GM18511 (cell line): ENCODE data around the gene ENDOV.

ENCODE experiments used
- ATAC-seq: cut with Tn5 transposase; IDR thresholded peaks from one replicate; pipeline ENCODE4 v1.9.1; 2021; ENCODE audit warnings: mild to moderate bottlenecking, moderate library complexity; ENCODE audit not compliant: unreplicated experiment

Gene ENDOV

GRCh38 chr17:80414803-80415625, at the start of gene ENDOV:
TSS of gene ENDOV (plus strand) at chr17:80415167. CDS start at chr17:80415195, 28 bp downstream.
- ATAC-seq: peak; percentile 96

DNA sequence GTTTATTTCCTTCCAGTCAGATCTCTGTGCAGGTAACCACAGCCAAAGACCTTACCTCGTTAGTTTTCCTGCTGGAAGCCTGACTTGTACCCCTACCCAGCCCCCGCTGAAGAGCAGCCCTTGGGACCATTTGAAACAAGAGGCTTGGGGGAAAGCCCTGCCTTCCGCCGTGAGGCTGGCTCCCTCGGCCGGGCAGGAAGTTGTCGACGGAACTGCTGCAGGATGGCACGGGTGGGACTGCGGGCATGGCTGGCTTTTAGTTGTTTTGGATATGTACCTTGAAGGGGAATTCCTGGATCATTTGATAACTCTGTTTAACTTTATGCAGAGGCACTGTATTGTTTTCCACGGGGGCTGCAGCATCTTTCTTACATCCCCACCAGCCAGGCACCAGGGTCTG, 49.0 kb upstream of the ENDOV start:
- no peak for ATAC-seq

- no peak for ATAC-seq
These were observed 47.5 kb upstream of the ENDOV start for GRCh38 chr17:80367503-80367902.

- no peak for ATAC-seq
These were observed 43.8 kb upstream of the ENDOV start for GRCh38 chr17:80371196-80371595.

DNA sequence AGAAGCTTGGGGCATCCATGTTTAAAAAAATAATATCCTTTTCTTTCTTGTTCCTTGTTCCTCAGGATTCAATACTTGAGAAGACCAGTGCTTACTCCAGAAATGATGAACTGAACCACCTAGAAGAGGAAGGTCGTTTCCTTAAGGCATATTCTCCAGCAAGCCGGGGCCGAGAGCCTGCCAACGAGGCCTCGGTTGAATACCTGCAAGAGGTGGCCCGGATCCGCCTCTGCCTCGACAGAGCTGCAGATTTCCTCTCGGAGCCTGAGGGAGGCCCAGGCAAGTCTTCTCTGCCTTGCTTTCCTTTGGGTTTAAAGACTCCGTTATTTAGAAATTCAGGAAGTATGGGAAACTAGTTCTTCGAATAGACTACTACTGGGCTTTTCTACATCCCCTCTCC, 42.5 kb upstream of the ENDOV start:
- no peak for ATAC-seq

DNA sequence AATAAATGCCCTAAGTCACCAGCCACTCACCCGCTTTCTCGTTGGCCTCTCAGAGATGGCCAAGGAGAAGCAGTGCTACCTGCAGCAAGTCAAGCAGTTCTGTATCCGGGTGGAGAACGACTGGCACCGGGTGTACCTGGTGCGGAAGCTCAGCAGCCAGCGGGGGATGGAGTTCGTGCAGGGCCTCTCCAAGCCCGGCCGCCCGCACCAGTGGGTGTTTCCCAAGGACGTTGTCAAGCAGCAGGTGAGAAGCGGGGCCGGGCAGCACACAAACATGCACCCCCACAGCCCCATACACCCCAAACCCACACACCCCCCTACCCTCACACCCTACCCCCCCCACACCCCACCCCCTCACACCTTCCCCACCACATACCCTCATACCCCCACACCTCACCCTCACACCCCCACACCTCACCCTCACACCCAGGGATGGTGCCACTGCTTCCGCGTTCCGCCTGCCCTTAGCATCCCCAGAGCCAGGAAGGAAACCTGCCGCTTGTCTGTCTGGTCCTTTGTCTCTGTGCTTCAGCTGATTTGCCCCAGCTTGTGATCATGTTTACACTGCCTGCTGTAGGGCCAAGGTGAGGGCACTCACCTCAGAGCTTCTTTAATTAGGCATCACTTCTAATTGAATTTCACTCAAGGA, 41.9 kb upstream of the ENDOV start:
- no peak for ATAC-seq

GRCh38 chr17:80374039-80374731, 40.8 kb upstream of the ENDOV start:
- ATAC-seq: no peak

DNA sequence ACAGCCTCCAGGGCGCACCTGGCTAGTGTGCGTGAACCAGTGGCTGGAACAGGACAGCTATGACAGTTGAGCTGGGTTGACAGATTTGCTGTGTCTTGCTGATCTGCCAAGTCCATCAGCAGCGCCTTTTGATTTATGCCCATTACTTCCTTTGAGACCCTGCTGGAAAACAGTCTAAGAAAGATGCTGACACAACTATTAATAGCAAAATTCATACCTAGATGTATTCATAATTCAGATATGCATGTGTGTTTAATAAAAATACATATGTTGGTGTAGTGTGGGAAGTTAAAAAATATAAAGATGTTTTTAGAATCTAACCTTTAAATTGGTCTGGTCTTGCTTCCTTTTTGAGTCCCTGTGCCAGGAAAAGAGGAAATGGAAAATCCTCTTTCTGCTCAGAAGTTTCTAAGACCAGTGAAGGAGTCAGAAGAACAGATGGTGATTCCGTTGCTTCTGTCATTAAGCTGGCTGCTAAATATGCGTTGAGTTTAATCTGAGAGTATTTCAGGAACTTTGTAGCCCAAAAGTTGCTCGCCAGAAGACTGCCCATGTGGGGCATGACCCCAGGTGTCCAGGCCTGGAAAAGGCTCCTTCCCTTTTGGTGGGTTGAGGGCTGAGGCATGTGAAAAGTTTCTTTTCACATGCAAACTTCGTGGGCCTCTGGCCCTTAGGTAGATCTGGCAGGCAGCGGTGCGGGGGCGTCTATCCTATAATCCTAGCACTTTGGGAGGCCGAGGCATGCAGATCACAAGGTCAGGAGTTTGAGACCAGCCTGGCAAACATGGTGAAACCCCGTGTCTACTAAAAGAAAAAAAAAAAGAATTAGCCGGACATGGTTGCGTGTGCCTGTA, 40.0 kb upstream of the ENDOV start:
- ATAC-seq: no peak

- no peak for ATAC-seq
These were observed 38.4 kb upstream of the ENDOV start for GRCh38 chr17:80376531-80376930.

DNA sequence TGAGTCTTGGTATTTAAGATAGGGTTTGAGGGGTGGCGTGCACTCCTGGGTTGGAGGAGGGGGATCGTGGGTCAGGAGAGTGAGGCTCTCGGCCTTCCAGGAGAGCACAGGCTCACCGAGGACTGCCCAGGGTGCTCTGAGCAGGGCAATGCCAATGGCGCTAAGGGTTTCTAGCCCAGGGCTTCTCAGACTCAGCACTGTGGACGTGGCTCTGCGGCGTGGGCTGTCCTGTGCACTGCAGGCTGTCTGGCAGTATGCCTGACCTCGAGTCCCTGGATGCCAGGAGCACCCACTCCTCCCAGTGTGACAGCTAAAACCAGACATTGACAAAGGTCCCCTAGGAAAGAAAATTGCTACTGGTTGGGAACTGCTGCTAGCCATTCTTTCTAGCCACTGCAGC, 37.2 kb upstream of the ENDOV start:
- ATAC-seq: no peak

GRCh38 chr17:80379348-80379747, 35.6 kb upstream of the ENDOV start:
- no peak for ATAC-seq

GRCh38 chr17:80380068-80380467, 34.9 kb upstream of the ENDOV start:
- ATAC-seq: no peak

DNA sequence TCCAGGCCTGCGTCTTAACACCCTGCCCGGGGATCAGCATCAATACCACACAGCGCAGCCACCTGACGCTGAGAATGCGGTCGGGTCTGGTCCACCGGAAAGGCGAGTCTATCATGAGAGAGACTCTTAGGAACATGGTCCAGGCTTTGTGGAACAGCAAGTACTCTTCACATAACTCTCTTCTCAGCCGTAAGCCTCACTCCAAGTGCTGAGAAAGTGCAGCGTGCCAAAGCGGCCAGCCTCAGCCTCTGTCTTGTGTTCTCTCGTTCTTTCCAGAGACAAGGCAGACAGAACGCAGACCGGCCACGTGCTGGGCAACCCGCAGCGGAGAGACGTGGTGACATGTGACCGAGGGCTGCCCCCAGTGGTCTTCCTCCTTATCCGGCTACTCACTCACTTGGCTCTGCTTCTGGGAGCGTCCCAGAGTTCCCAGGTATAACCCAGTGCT, 34.4 kb upstream of the ENDOV start:
- ATAC-seq: no peak

- ATAC-seq: no peak
These were observed 33.5 kb upstream of the ENDOV start for GRCh38 chr17:80381416-80381923.

DNA sequence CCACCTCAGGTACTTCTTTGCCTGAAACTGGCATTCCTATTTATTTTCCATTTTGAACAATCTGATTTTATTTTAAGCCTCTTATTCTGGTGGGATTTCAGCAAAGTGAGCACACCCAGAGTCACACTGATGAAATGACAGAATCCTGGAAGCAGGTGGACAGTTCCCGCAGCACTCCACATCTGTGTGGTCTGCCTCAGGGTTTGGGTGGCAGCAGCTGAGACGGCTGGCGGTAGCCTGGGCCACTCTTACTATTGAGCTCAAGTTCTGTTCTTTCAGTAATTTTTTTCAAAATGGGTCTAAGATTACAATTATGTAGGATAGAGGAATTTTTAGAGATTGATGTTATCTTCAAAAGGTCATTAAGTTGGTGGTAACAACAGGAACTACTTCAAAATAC, 32.5 kb upstream of the ENDOV start:
- no peak for ATAC-seq

DNA sequence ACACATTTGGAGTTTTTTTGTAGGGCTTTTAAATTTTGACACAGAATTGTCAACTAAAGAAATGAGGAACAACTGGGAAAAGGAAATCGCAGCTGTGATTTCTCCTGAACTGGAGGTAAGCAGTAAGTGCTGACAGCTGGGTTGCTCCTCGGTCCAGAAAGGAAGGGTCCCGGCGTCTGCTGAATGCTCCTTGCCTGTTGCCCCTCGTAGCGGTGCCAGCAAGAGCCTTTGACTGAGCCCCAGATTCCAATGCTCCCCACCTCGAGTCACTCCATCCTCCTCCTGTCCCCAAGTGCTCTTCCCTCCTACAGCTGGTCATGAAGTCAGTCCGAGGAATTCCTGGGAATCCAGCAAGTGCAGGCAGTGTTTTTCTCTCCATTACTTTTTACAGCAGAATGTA, 32.0 kb upstream of the ENDOV start:
- ATAC-seq: no peak

- no peak for ATAC-seq
These were observed 30.6 kb upstream of the ENDOV start for GRCh38 chr17:80384078-80384960.

- no peak for ATAC-seq
These were observed 29.9 kb upstream of the ENDOV start for GRCh38 chr17:80385046-80385445.

GRCh38 chr17:80386341-80386740, 28.6 kb upstream of the ENDOV start:
- ATAC-seq: no peak

DNA sequence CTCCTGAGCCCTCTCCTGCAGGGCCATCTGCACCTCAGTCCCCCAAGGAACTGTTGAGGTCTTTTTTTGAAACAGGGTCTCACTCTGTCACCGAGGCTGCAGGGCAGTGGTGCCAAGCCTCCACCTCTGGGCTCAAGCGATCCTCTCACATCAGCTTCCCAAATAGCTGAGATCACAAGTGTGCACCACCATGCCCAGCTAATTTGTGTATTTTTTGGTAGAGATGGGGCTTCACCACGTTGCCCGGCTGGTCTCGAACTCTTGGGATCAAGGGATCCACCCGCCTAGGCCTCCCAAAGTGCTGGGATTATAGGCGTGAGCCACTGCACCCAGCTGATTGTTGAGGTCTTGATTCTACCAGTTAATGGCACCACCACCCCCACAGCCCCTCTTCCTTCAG, 27.9 kb upstream of the ENDOV start:
- ATAC-seq: no peak
